GM18505 (cell line): ENCODE data around the gene TP53BP2.
A peak's percentile ranks its signal among the peaks of the same experiment; 100 is the strongest.
"Not testable (repeated sequence)": the region's sequence is repeated elsewhere in the genome, so short reads cannot be mapped to it uniquely, and the experiment has no call there.

Source experiments
- ATAC-seq: cut with Tn5 transposase; IDR thresholded peaks from one replicate; pipeline ENCODE4 v1.9.1; 2021; ENCODE audit not compliant: unreplicated experiment
- POLR2A ChIP-seq: IDR thresholded peaks from 4 replicates; pipeline ENCODE4 v1.6.1; 2011; ENCODE audit warnings: borderline replicate concordance; ENCODE audit not compliant: insufficient read depth, insufficient read length; ENCODE audit errors: extremely low read depth

Gene TP53BP2, protein sequence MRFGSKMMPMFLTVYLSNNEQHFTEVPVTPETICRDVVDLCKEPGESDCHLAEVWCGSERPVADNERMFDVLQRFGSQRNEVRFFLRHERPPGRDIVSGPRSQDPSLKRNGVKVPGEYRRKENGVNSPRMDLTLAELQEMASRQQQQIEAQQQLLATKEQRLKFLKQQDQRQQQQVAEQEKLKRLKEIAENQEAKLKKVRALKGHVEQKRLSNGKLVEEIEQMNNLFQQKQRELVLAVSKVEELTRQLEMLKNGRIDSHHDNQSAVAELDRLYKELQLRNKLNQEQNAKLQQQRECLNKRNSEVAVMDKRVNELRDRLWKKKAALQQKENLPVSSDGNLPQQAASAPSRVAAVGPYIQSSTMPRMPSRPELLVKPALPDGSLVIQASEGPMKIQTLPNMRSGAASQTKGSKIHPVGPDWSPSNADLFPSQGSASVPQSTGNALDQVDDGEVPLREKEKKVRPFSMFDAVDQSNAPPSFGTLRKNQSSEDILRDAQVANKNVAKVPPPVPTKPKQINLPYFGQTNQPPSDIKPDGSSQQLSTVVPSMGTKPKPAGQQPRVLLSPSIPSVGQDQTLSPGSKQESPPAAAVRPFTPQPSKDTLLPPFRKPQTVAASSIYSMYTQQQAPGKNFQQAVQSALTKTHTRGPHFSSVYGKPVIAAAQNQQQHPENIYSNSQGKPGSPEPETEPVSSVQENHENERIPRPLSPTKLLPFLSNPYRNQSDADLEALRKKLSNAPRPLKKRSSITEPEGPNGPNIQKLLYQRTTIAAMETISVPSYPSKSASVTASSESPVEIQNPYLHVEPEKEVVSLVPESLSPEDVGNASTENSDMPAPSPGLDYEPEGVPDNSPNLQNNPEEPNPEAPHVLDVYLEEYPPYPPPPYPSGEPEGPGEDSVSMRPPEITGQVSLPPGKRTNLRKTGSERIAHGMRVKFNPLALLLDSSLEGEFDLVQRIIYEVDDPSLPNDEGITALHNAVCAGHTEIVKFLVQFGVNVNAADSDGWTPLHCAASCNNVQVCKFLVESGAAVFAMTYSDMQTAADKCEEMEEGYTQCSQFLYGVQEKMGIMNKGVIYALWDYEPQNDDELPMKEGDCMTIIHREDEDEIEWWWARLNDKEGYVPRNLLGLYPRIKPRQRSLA

GRCh38 chr1:223845810-223846682 lies at the start of gene TP53BP2:
TP53BP2 (minus strand) TSS chr1:223845947; CDS start chr1:223845680, 267 bp downstream.
- peak; percentile 76 for ATAC-seq
- peak; percentile 66 for TF ChIP-seq POLR2A

- not testable (repeated sequence) for ATAC-seq
These were observed 44.7 kb upstream of the TP53BP2 start for GRCh38 chr1:223890494-223890893.

- not testable (repeated sequence) for ATAC-seq
These were observed 43.6 kb upstream of the TP53BP2 start for GRCh38 chr1:223889319-223889718.

DNA sequence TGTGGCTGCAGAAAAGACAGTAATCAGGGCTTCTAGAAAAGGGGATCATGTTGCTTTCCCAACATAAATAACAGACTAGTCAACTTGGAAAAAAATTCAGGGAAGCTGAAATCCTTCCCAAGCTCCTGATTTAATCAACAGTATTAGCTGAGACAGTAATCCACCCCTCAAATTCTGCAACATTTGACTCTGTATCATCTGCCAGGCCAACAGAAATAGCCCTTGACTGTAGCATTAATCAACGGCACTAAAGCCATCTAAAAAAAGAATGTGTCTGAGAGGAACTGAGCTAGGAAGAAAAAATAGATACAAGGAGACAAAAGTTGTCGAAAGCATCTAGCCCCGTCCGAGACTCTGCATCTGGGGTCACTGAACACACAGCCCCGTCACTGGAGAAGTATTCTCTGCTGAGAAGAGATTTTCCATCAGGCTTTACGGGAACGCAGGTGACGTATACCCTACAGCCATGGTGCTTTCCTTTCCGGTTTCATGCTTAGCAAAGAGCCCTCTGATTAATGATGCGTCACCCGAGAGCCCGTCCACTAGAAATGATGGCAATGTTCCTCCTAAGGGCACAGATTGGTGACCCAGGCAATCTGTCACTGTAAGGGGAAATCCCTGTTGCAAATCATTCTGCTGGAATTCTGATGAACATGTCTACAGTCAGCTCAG lies 42.1 kb upstream of the TP53BP2 start:
- no peak for ATAC-seq
- no peak for TF ChIP-seq POLR2A

DNA sequence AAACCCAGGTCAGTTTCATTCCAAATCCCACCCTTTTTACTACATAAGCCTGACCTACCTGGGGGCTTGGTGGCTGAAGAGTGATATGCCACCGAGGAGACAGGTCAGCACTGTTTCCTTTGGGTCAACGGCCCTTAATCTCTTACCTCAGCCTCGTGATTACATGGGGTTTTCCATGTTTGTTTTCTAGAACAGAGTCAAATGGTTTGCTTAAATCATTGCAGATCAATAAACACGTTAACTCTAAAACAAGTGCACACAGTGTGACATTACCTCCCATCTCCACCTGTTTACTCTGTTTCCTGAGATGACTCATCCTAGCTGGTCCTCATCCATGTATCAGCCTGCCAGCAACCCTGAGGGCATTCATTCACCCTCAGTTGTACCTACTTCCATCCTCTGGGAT lies 40.8 kb upstream of the TP53BP2 start:
- no peak for ATAC-seq
- no peak for TF ChIP-seq POLR2A

GRCh38 chr1:223885614-223886013 lies 39.9 kb upstream of the TP53BP2 start:
- no peak for ATAC-seq
- TF ChIP-seq POLR2A, result no peak

DNA sequence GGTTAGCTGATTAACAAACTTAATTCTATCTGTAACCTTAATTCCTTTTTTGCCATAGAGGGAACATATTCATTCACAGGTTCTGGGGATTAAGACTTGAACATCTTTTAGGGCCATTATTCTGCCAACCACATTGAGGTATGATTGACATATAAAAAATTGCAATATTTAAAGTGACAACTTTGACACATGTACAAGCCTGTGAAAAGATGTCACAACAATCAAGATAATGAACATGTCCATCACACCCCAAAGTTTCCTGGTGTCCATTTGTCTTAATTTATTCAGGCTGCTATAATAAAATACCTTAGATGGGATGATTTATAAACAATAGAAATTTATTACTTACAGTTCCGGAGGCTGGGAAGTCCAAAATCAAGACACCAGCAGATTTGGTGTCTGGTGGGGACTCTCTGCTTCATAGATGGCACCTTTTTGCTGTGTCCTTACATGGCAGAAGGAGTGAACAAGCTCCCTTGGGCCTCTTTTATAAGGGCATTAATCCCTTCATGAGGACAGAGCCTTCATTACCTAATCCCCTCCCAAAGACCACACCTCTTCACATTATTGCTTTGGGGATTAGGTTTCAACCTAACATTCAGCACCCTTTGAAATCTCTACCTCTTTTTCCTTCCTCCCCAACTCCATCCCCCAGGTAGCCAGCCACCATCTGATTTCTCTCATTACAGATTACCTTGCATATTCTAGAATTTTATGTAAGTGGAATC lies 33.0 kb upstream of the TP53BP2 start:
- no peak for TF ChIP-seq POLR2A
- ATAC-seq, result no peak

DNA sequence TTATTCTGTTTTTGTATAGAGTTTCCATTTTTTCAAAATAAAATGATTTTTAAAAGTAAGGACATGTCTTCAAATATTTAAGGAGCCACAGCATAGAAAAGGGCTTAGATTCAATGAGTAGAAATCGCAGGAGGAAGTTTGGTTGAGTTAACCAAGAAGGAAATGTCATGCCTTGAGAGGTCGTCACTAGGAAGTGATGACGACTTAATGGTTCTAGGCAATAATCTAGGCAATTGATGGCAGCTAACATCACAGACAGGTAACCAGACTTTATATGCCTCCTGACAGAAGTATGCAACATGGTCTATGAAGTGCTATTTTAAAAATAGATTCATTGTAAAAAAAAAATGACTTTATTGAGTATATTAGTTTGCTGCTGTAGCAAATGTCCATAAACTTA lies 32.1 kb upstream of the TP53BP2 start:
- no peak for TF ChIP-seq POLR2A
- ATAC-seq, result no peak

GRCh38 chr1:223876590-223876989 lies 30.8 kb upstream of the TP53BP2 start:
- no peak for TF ChIP-seq POLR2A
- no peak for ATAC-seq

DNA sequence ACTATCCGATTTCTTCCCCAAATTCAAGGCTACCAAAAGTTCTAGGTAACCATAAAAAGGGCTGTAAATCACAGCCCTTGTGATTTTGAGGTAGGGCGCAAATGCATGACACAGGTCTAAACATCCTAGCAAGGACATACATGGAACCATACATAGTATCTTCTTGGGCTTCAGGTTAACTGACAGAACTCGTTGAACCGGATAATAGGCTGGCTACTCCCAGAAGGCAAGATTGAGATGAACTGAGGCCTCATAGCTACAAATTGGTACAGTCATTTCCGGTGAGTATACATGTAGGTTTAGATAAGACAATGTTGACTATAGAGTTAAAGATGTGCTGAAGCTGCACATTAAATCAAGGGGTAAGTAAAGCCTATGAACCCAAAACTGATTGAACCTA lies 27.3 kb upstream of the TP53BP2 start:
- no peak for ATAC-seq
- TF ChIP-seq POLR2A, result no peak

DNA sequence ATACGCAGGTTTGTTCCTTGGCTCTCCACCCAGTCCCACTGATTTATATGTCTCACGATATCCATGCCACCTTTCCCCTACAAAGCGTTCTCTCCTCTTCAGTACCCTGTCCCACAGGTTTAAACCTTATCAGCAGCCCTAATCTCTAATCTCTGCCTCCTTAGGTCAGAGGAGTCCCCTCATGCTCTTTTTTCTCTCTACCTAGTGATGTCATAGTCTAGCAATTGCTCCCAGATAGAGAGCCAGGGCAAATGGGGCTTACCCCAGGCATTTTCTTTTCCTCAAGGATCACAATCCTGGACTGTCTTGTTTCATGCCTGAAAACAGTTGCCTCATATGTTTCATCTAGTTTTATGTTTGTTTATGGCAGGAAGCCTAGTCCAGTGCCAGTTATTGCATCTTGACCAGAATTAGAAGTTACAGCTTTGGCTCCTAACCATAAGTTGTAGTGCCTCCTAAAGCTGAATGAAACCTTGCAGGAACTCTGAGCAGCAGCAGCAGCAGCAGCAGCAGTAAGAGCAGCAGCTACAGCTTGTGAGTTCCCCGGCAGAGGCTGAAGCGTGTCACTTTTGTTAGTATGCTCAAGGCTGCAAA lies 26.7 kb upstream of the TP53BP2 start:
- no peak for TF ChIP-seq POLR2A
- no peak for ATAC-seq
